ENCODE results near the gene CFAP20.

GRCh38 chr16:58099097-58099955 is 29.9 kb downstream of the CFAP20 start:
- TF ChIP-seq EZH2 (IDR thresholded peaks at IDR 0.05; ENCODE audit: borderline replicate concordance, low read length) = no peak
- TF ChIP-seq, protein P1, sequence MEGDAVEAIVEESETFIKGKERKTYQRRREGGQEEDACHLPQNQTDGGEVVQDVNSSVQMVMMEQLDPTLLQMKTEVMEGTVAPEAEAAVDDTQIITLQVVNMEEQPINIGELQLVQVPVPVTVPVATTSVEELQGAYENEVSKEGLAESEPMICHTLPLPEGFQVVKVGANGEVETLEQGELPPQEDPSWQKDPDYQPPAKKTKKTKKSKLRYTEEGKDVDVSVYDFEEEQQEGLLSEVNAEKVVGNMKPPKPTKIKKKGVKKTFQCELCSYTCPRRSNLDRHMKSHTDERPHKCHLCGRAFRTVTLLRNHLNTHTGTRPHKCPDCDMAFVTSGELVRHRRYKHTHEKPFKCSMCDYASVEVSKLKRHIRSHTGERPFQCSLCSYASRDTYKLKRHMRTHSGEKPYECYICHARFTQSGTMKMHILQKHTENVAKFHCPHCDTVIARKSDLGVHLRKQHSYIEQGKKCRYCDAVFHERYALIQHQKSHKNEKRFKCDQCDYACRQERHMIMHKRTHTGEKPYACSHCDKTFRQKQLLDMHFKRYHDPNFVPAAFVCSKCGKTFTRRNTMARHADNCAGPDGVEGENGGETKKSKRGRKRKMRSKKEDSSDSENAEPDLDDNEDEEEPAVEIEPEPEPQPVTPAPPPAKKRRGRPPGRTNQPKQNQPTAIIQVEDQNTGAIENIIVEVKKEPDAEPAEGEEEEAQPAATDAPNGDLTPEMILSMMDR (IDR thresholded peaks at IDR 0.05; ENCODE audit: low read length) = no peak
